IMR-90 (cell line): ENCODE results near the gene ULBP2. TPM values are rescaled to one million over a fixed set of nuclear protein-coding genes. Genes with fewer than 3 reads are reported as not detected.

Experiments
- ATAC-seq: fragments of 200-7000 bp; cut with Tn5 transposase; 2 replicates; pipeline ENCODE4 v1.9.1; 2020; ENCODE audit warnings: low read depth, mild to moderate bottlenecking, moderate library complexity
- BruUV-seq: library from RNA; stranded (reverse); fragments of 400-500 nt; replicated peaks from 2 replicates; lab custom pipeline; 2021; lab: Mats Ljungman, UMichigan
- CTCF ChIA-PET: fragments of 300-600 bp; formaldehyde crosslinking; extraction: SDS; loops from one replicate; lab custom pipeline; 2021; ENCODE audit warnings: antibody characterized with exemption; lab: Yijun Ruan, JAX
- POLR2A ChIA-PET: fragments of 300-600 bp; sonication (Branson Sonifier 250); formaldehyde crosslinking; loops from one replicate; lab custom pipeline; 2022; ENCODE audit warnings: antibody characterized with exemption; ENCODE audit not compliant: unreplicated experiment; lab: Charles Lee
- DNase-seq: peaks from one replicate; pipeline ENCODE4 v3.0.0; 2013
- H2AFZ ChIP-seq: replicated peaks from 2 replicates; pipeline ENCODE3; 2013; ENCODE audit warnings: low read length, mild to moderate bottlenecking; ENCODE audit not compliant: poor library complexity
- H2AK5ac ChIP-seq: 2 replicates; pipeline ENCODE4 v1.6.1; 2013; ENCODE audit warnings: low read depth, low read length, inconsistent platforms
- H2AK9ac ChIP-seq: replicated peaks from 2 replicates; pipeline ENCODE3; 2013; ENCODE audit warnings: mild to moderate bottlenecking, low read depth, low read length, moderate library complexity; ENCODE audit not compliant: poor library complexity
- H2BK120ac ChIP-seq: 2 replicates; pipeline ENCODE4 v1.6.1; 2013; ENCODE audit warnings: low read depth, low read length, inconsistent platforms
- H2BK15ac ChIP-seq: 3 replicates; pipeline ENCODE4 v1.6.1; 2013; ENCODE audit warnings: low read depth, low read length, inconsistent platforms
- H2BK20ac ChIP-seq: 2 replicates; pipeline ENCODE4 v1.6.1; 2013; ENCODE audit warnings: low read depth, mild to moderate bottlenecking, inconsistent platforms, low read length, moderate library complexity
- H2BK5ac ChIP-seq: 2 replicates; pipeline ENCODE4 v1.6.1; 2013; ENCODE audit warnings: mild to moderate bottlenecking, low read depth, low read length, inconsistent platforms; ENCODE audit not compliant: poor library complexity, severe bottlenecking
- H3K14ac ChIP-seq: replicated peaks from 2 replicates; pipeline ENCODE4 v1.6.1; 2013; ENCODE audit warnings: low read depth, low read length, inconsistent platforms
- H3K18ac ChIP-seq: 2 replicates; pipeline ENCODE4 v1.6.1; 2013; ENCODE audit warnings: low read depth, low read length, control low read depth
- H3K23ac ChIP-seq: 2 replicates; pipeline ENCODE4 v1.6.1; 2013; ENCODE audit warnings: low read depth, low read length, inconsistent platforms
- H3K27ac ChIP-seq: 2 replicates; pipeline ENCODE4 v1.5.1; 2013; ENCODE audit warnings: mild to moderate bottlenecking, control low read depth, low read length; ENCODE audit not compliant: insufficient read depth
- H3K27me3 ChIP-seq: 2 replicates; pipeline ENCODE4 v1.6.1; 2013; ENCODE audit warnings: low read length; ENCODE audit not compliant: control insufficient read depth, insufficient read depth
- H3K36me3 ChIP-seq: 2 replicates; pipeline ENCODE4 v1.6.1; 2013; ENCODE audit warnings: low read length, mixed read lengths; ENCODE audit not compliant: control insufficient read depth, insufficient read depth
- H3K4ac ChIP-seq: 2 replicates; pipeline ENCODE4 v1.6.1; 2013; ENCODE audit warnings: low read depth, low read length, inconsistent platforms
- H3K4me1 ChIP-seq: 2 replicates; pipeline ENCODE4 v1.6.1; 2013; ENCODE audit warnings: low read length, mixed read lengths; ENCODE audit not compliant: control insufficient read depth, insufficient read depth
- H3K4me2 ChIP-seq: 2 replicates; pipeline ENCODE4 v1.6.1; 2013; ENCODE audit warnings: low read depth, mild to moderate bottlenecking, control low read depth, low read length, moderate library complexity
- H3K4me3 ChIP-seq: 2 replicates; pipeline ENCODE4 v1.5.1; 2013; ENCODE audit warnings: low read depth, mild to moderate bottlenecking, control low read depth, low read length, moderate library complexity; ENCODE audit not compliant: insufficient read depth
- H3K56ac ChIP-seq: 2 replicates; pipeline ENCODE4 v1.6.1; 2013; ENCODE audit warnings: low read length, inconsistent platforms; ENCODE audit not compliant: insufficient read depth; ENCODE audit errors: extremely low read depth
- H3K79me1 ChIP-seq, 2 experiments: 2 replicates each; pipeline ENCODE4 v1.6.1; 2013; ENCODE audit warnings: low read length in 2 of 2, inconsistent platforms in 1 of 2, low read depth in 1 of 2
- H3K9ac ChIP-seq: 2 replicates; pipeline ENCODE4 v1.6.1; 2013; ENCODE audit warnings: low read depth, low read length, control low read depth
- H3K9me1 ChIP-seq: 2 replicates; pipeline ENCODE4 v1.6.1; 2013; ENCODE audit warnings: low read length, inconsistent platforms; ENCODE audit not compliant: insufficient read depth
- H3K9me3 ChIP-seq: 2 replicates; pipeline ENCODE4 v1.6.1; 2013; ENCODE audit warnings: low read length; ENCODE audit not compliant: control insufficient read depth, insufficient read depth
- H4K20me1 ChIP-seq: 2 replicates; pipeline ENCODE4 v1.6.1; 2013; ENCODE audit warnings: low read length, inconsistent platforms; ENCODE audit not compliant: insufficient read depth
- H4K5ac ChIP-seq: 2 replicates; pipeline ENCODE4 v1.6.1; 2013; ENCODE audit warnings: mild to moderate bottlenecking, low read depth, low read length, control low read depth
- H4K8ac ChIP-seq, 2 experiments: 2 replicates each; pipeline ENCODE4 v1.6.1; 2013; ENCODE audit warnings: low read depth in 2 of 2, low read length in 2 of 2, control low read depth in 1 of 2, inconsistent platforms in 1 of 2
- H4K91ac ChIP-seq: 2 replicates; pipeline ENCODE4 v1.6.1; 2013; ENCODE audit warnings: low read depth, low read length, inconsistent platforms; ENCODE audit not compliant: insufficient read depth
- CTCF ChIP-seq: conservative IDR thresholded peaks from 2 replicates; pipeline ENCODE4 v1.5.1; 2012; ENCODE audit warnings: mild to moderate bottlenecking, low read depth, low read length, improper control_type of control experiment
- MXI1 ChIP-seq: IDR thresholded peaks from 2 replicates; pipeline ENCODE4 v1.6.1; 2012; ENCODE audit warnings: low read depth, mild to moderate bottlenecking, low read length, moderate library complexity, borderline replicate concordance
- WGBS, 2 experiments: methylation state at CpG; one replicate each; pipeline versions ENCODE4 v1.1.5 to v1.1.7; 2013; ENCODE audit warnings: missing lambda C conversion rate in 2 of 2; ENCODE audit not compliant: insufficient read length in 1 of 2; ENCODE audit errors: extremely low coverage in 2 of 2; 5-methylcytosine and 5-hydroxymethylcytosine counted together
- dilution Hi-C: fragments of 300-500 bp; cut with HindIII; formaldehyde crosslinking; loops from one replicate; pipeline ENCODE4 v1.14.3; 2018; ENCODE audit warnings: low sequenced_read_pairs; ENCODE audit not compliant: unreplicated experiment
- in situ Hi-C: fragments of 300-500 bp; cut with MboI; formaldehyde crosslinking; loops from 3 replicates; pipeline ENCODE4 v1.14.3; 2019; ENCODE audit warnings: low sequenced_read_pairs, inconsistent platforms, mixed read lengths
- intact Hi-C: fragments of 100-400 bp; cut with micrococcal nuclease; formaldehyde crosslinking; loops from 2 replicates; pipeline ENCODE4 v1.10.0; 2022
- polyA plus RNA-seq, 3 experiments: library from polyadenylated mRNA; depleted of rRNA; stranded (reverse); fragments of >200 nt; gene quantifications; 2 replicates each; pipeline ENCODE4 v1.2.3, GENCODE V29; 2012; ENCODE audit warnings: low replicate concordance in 1 of 3
- total RNA-seq: library from RNA; depleted of rRNA; stranded (reverse); fragments of >200 nt; gene quantifications from 2 replicates; pipeline ENCODE4 v1.2.3, GENCODE V29; 2012

ULBP2 gene
- total and polyA plus RNA-seq, 2 of the 4 experiments (the other 2 are of a cell fraction) = 7.9 to 16.2 TPM

- Histone ChIP-seq H3K9me3 (no peaks in the 10 kb centered on the region; the same call in 1 of the 2 replicates), H3K4ac (no peak overlapping the region), H3K4me3 (no peak overlapping the region), H2AK9ac (no peak overlapping the region), H3K4me1 (peaks cover 2% of the 10 kb centered on the region; the same call in 1 of the 2 replicates), H2BK15ac (no peak overlapping the region; the same call in 2 of the 3 replicates), H4K8ac (no peak overlapping the region), H3K27me3 (peaks cover 47% of the 10 kb centered on the region), H2BK5ac (no peak overlapping the region), H2AFZ (no peak overlapping the region), H2AK5ac (no peak overlapping the region), H3K79me1 (0 out of 4 replicates have a peak, but pooled peaks cover 0 to 4% of the 10 kb centered on the region in 2 experiments), H3K56ac (no peak overlapping the region), H3K4me2 (no peak overlapping the region), H3K23ac (no peak overlapping the region), H3K36me3 (no peaks in the 10 kb centered on the region), H3K14ac (no peak overlapping the region), H4K20me1 (no peaks in the 10 kb centered on the region; the same call in 1 of the 2 replicates), H3K27ac (no peak overlapping the region), H3K9me1 (0 out of 2 replicates have a peak, but pooled peaks cover 7% of the 10 kb centered on the region), H3K9ac (no peak overlapping the region), H4K5ac (no peak overlapping the region), H2BK20ac (no peak overlapping the region), H2BK120ac (no peak overlapping the region), H4K91ac (no peak overlapping the region), H3K18ac (no peak overlapping the region)
- dilution Hi-C loops = no loop called here
- no CpG with 5 or more reads among the region's 6 CpGs for WGBS, 2 experiments
- CTCF ChIA-PET = interaction anchor here (0.7 kb wide), 1 partner anchor 239 kb away, joined by 3 read pairs; no protein-coding TSS in a partner anchor
- intact Hi-C loops = no loop called here
- TF ChIP-seq MXI1 (no peak), CTCF (0 out of 2 replicates have a peak, but pooled peaks have one; percentile 16)
- DNase-seq (no peak), ATAC-seq (no peak)
- in situ Hi-C loops = no loop called here
- BruUV-seq = no TSS peak
- POLR2A ChIA-PET = no interaction called here
Observed at GRCh38 chr6:149961728-149962425, 20.1 kb downstream of the ULBP2 start.
